GM21528 (cell line): ENCODE data around the gene INPP5E.

Experiments used
- ATAC-seq: cut with Tn5 transposase; IDR thresholded peaks from one replicate; pipeline ENCODE4 v1.9.1; 2021; ENCODE audit warnings: mild to moderate bottlenecking, moderate library complexity; ENCODE audit not compliant: unreplicated experiment, low FRiP score

The INPP5E gene

DNA sequence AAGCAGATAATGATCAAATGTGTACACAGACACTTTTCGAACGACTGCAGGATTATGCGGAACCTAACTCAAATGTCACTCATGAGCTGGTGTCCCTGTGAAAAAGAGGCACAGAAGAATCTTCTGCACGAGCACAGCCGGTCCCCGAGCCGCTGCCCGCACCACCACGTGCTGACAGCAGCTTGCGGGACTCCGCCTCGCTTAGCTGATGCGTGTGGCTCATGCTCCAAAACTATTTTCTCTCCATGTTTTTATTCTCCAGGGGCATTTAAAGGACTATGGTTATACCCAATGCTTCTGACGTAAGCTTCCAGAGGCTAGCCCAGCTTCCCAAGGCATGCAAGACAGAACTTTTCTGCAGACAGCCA lies 33.7 kb upstream of the INPP5E start:
- no peak for ATAC-seq

DNA sequence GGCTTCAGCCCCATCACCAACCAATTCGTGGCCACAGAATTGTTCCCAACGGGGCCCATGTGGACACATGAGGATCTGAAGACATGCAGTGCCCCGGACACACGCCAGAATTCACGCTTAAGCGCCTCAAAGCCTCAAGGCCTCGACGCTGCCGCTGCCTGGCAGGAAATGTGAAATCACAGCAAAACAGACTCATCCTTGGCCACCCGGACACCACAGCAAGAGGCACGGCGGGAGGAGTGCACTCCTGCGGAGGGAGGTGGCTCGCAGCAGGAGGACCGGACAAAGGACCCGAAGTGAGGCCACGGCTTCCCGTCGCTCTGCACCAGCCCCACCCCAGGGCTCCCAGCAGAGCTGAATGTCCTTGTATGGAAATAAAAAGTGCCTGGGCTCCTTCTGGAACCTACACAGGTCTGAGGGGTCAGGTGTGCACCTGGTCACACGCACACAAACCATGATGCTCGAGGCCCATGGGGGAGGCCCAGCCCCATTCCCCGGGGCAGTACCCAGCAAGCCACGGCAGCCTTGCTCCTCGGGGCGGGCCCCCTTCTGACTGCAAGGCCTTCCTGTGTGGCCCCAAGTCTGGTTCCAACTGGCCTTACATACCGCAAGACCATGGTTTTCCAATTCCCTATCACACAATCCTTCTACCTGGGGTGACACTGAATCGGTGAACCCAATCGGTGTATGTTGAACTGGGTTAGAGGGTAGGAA lies 33.2 kb upstream of the INPP5E start:
- no peak for ATAC-seq

DNA sequence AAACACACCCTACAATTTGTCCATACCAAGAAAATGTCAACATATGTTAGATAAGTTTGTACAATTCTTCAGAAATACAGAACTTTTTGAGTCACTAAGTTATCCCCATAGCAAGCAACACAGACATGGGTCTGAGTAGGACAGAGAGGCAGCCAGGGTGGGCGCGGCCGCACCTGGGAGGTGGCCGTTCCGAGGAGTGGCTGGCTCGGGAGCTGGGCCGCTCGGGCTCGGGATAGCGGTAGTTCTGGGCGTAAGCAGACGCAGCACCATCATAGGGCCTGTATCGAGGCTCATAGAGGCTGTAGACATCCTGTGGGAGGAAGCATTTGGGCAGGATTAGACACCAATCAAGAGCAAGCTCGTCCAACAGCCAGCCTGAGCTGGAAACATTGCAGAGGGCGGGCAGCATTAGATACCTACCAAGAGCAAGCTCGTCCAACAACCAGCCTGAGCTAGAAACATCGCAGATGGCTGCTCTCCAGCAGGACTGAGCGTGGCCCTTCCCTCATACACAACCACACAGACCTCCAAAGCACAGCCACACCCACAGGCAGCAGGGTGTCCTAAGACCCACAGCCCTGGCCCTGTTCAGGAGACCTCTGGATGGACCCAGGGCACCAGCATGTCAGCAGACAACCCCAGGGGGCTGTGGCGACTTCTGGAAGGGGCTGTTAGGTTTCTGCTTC lies 32.3 kb upstream of the INPP5E start:
- no peak for ATAC-seq

DNA sequence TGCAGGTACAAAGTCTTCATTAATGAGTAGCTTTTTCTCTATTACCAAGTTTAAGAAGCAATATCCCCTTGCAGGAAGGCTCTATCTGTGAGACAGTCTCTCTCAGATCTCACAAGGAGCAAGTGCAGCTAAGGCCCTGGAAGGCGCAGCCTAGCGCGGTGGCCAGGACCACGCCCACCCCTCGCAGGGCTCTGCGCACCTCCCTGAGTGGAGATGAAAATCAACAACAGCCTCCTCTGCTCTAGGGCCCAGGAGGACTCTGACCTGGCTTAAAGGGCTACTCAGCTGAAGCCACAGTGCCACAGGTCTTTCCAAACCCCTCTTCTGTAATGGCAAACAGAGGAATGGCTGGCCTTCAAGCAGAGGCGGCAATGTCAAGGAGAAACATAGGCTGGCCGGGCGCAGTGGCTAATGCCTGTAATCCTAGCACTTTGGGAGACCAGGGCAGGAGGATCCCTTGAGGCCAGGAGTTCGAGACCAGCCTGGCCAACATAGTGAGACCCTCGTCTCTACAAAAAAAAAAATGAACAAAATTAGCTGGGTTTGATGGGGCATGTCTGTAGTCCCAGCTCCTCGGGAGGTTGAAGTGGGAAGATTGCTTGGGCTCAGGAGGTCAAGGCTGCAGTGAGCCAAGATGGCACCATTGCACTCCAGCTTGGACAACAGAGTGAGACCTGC lies 31.3 kb upstream of the INPP5E start:
- ATAC-seq: no peak

DNA sequence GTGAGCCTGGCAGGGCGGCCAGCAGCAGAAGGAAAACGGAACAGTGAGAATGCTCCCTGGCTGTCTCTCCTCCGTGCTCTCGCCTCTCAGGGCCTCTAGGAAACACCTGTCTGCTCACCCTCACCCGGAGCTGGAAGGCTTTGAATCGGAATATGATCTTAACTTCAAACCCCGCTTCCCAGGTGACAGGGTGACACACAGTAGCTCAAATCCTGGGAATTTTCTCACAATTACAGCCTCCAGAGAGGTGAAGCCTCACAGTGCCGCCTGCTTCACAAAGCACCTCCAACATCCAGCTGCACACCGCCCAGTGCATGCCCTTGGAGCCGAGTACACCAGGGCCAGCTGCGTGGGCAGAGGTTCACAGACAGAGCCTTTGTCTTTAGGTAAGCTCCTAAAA lies 30.7 kb upstream of the INPP5E start:
- ATAC-seq: no peak

DNA sequence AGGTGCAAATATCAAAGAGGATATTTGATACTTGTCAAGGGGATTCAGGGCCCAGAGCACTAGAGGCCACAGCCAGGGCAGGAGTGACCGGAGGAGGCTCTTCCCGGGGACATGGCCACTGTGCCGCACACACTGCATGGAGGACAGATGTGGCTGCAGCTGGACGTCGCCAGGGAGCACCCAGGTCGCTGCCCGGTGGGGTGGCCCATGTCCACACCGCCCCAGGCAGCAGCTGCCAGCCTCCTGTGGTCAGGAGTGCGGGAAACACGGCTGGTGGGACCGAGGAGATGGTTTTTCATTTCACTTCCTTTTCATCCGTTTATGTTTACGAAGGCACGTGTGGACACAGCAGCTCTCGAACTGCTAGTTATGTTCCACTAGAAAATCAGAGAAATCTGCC lies 28.1 kb upstream of the INPP5E start:
- no peak for ATAC-seq

DNA sequence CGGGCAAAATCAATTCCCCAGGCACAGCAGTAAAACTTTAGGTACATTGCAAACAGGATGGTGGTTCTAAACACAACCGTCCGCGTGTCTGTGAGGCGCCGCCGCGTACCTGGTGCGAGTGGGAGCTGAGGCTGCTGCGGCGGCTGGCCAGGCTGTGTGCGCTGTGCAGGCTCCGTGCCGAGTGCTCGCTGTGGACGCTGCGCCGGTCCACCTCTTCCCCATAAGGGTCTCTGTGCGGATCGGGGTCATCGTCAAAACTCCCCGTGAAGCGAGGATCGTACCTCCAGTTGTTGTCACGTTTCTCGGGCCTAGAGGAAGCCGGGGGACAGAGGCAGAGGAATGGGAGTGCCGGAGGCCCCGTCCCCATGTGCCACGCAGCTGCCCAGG lies 26.5 kb upstream of the INPP5E start:
- ATAC-seq: no peak

DNA sequence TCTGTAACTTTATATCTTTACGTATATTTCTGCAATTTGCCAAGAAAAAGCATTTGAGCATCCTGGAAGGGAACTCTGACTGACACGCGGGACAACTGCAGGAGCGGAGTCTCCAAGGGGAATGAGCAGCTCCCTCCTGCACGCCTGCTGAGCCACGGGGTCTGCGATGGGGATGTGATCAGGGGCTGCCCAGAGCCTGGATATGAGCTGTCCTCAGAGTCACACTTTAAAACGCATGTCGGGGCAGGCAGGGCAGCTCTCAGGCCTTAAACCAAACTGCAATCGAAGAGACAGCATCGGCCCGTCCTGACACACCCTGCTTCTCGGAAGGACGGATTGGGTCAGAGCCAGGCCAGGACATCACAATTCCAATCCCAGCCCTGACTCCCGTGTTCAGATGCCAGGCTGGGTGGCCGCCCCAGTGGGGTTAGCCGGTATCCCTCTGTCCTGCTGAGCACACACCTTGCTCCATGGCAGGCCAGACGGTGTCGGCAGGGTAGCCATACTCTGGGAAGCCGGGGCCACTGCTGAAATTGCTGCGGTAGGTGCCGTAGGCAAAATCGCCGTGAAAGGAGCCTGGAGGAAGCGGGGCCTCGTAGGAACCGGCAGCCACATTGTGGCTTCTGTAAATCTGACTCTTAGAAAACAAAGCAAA lies 26.0 kb upstream of the INPP5E start:
- ATAC-seq: no peak

DNA sequence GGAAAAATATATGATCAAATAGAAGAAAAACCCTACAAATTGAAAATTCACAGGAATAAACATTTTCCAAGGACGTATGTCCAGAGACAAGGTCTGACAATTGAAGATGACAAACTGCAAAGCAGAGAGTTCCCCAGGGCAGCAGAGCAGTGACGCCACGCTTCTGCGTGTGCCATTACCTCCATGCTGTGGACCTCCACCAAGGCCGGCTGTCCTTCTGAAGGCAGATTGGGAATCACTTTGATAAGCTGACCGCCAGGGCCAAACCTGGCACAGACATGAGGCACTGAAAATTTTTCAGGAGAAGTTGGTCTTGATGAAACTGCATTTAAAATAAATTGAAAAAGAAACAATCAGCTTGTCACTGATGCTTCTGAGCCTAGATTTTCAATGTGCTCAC lies 24.6 kb upstream of the INPP5E start:
- no peak for ATAC-seq

DNA sequence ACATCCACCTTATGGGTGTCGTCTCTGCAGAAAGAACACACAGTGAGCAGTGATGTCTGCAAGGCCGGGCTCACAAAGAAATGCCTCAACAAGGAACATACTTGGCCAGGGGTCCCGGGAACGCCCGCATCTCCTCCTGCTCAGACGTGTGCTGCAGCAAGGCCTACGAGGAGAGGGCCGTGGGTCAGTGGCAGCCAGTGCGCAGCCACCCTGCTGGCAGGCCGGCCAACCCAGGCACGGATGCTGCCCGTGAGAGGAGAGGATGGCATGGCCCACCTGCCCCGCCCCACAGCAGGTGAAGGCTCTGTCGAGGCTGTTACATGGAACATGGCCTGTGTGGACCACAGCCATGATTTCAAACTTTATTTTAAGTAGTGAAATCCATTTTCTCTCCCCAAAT lies 23.9 kb upstream of the INPP5E start:
- ATAC-seq: no peak

DNA sequence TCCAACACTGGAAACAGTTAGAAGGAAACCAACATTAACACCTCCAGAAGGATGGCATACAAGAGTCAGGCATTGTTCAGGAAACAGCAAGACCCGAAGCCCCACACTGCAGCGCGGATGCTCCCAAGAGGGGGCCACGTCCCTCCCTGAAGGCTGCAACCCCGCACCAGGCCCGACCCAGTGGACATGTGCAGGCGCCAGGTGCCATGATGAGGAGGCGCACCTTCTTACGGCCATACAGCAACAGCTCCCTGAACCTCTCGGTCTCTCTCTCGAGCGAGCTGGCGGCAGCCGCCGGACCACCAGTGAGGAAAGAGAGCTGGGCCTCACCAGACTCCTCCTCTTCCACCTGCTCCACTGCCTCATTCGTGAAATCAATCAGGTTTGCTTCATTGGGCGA lies 23.0 kb upstream of the INPP5E start:
- ATAC-seq: no peak

DNA sequence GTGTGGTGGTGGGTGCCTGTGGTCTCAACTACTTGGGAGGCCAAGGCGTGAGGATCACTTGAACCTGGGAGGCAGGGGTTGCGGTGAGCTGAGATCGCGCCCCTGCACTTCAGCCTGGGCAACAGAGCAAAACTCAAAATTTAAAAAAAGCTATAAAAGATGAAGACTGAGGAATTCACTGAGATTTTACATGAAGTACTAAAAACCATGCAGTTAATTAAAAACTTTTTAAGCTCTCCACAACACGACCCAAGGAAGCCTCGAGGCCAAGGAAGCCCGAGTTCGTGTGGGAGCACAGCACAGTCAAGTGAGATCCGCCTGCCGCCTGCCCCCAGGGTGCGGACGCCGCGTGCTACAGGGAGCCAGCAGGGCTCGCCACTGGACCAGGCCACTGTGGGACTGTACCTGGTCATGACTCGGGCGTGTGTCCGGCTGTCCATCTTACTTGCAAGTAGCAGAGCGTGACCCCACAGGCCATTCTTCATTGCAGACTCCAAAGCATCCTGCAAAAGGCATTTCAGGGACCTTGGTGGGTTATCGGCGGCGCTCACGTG lies 21.2 kb upstream of the INPP5E start:
- ATAC-seq: no peak

DNA sequence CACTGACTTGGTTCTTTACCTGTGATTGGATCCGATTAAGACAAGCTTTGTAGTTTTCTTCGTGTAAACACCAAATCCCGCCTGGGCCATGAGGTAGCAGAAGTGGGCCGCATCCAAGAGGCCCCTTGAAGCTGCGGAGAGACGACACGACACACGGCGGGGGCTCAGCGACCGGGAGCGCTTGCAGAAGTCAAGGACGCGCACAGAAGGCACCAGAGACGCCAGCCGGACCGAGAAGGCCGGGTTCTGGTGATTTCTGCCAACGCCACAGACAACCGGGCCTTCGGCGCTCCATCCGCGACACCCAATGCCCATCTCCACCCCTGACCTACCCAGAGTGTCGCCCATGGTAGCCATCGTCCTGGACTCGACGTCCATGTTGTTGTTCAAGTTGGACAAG lies 19.8 kb upstream of the INPP5E start:
- no peak for ATAC-seq

DNA sequence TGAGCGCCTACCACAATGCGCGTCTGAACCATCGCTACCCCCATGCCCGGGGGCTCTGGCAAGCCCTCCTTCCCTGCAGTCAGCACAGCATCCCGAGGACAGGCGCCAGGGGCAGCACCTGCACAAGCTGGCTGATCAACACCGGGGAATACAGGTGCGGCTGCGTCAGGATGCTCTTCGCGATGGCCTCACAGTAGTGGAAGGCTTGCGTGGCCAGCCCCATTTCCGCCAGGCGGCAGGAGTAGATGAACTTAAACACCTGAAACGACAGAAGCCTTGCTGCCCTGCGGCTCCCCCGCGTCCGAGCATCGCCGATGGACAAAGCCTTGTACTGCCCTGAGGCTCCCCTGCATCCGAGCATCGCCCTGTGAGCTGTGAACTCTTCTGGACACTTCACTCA lies 17.7 kb upstream of the INPP5E start:
- ATAC-seq: no peak

DNA sequence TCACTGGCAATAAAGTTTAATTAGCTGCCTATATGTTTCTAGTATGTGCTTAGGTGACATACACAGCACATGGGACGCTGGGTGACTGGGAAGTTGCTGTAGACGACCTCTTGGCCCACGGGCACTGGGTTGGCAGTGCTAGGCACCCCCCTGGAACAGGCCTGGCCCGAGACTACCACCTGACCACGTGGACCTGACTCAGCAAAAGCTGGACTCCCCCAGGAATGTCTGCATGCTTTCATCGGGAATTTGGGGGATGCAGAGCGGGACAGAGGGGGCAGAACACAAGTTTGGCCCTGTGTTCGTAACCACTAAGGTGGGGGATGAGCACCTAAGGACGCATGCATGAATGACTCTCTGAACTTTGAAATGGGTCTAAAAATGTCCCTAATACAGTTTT lies 16.6 kb upstream of the INPP5E start:
- no peak for ATAC-seq

DNA sequence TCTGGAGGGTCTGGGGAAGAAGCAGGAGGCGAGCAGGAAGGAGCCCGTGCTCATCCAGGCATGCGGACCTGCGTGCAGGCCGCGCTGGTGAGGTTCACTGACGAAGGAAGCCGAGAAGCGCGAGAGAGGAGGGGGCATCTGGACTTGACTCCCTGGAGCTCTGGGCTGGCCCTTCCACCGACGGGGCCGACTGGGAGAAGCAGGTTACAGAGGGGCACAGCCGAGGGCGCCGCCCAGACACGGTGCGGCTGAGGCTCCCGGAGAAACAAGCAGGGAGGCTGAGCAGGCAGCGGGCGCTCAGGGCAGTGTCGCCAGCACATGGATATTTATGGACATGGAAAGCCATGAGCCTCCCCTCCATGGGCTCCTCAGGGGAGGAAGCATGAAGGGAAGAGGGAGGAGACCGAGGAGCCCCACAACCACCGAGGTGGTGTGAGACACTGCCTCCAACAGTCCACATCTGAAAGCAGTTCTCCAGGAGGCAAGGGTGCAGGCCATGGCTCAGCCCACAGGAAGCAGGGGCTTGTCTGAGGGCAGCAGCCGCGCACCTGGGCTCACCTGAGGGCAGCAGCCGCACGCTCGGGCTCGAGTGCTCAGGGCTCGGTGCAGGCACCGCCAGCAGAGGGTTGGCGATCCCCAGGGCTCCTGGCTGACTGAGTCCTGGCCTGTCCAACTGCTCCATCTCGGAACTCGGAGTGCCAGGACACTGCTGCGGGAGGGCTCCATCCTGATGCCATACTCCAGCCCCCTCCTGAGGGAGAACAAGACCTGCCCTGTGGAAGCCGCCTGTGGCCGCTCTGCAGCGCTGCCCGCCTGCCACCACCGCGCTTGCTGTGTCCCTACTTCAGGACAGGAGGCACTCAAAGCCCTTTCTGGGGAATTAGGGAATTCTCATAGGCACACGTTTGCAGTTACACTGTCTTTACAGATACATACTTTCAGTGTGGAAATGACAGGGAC lies 15.7 kb upstream of the INPP5E start:
- no peak for ATAC-seq

DNA sequence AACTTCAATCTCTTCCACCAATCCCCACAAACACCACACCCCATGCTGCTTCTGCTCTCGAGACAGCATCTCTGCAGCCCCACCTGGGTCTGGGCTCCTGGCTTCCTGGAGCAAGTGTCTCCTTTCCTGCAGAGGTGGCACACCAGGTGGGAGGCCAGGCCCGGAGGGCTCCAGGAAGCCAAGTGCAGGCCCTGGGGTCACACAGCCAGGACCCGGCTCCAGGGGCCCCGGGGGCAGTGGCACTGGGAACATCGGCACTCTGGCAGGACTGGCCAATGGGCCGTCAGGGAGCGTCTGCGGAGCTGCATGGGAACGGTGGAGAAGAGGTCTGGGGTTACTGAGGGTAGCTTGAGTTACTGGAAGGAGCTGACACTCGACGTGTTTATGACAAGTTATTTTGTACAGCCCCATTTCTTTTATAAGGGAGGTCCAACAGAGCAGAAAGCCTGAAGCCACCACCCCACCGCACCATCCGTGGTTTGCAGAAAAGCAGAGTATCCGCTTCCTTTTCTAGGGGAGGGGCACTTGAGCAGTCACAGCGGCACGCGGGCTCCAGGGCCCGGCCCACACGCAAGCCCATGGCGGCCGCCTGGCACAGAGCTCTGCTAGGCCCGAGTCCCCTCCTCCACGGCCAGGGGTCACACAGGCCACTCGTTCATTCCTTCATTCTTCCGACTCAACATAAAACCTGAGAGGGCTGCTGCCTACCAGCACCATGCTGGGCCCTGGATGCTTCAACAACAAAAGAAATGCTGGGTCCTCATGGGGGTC lies 14.6 kb upstream of the INPP5E start:
- ATAC-seq: no peak

DNA sequence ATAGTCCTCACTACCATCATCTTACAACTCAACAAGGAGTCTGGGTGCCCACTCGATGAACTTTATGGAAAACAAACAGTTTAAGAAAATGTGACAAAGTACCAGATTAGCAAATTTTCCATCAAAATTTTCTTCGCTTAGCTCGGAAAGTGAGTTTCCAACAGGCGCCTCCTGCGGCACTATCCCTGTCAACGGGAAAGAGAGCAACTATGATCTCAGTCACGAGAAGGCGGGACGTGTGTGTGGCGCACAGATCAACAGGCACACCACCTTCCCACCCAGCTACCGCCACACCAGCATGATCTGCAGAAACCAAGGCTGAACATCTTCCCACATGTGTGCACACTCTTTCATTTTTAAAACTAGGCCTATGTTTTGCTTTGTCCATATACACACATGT lies 13.7 kb upstream of the INPP5E start:
- ATAC-seq: no peak

DNA sequence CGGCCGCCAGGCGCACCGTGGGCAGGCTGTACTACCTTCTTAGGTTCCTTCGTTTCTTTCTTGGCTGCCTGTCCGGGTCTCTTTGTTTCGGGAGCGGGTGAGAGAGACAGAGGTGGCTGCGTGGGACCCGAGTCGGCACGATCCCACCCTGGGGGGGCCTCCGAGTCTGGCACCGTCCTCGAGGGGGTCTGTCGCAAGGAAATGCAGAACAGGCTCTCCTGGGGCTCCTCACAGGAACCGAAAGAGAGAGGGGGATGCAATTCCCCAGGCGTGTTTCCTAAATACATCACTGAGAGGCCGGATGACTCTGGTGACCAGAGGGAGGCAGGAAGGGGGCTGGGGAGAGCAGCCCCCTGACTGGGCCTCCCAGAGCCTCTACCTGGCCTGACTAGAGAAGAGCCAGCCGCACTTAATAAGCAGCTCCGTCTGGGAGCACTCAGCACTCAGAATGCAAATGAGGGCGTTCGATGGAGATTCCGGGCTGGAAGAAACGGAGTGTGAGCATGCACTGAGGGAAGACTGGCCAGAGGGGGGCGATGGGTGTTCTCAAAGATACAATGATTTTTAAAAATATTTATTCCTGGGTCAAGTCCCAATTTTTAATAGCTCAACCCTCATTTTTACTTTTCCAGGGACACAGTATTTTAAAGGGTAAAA lies 11.7 kb upstream of the INPP5E start:
- no peak for ATAC-seq
